ENCODE results near the gene GIGYF2. TPM values are rescaled to one million over a fixed set of nuclear protein-coding genes. Genes with fewer than 3 reads are reported as not detected.

Gene GIGYF2
- total and polyA plus RNA-seq, 2 of the 13 experiments (the other 11 are each of a cell fraction or from before 2014, with no cell fraction given) = 44.9 to 73.5 TPM

DNA sequence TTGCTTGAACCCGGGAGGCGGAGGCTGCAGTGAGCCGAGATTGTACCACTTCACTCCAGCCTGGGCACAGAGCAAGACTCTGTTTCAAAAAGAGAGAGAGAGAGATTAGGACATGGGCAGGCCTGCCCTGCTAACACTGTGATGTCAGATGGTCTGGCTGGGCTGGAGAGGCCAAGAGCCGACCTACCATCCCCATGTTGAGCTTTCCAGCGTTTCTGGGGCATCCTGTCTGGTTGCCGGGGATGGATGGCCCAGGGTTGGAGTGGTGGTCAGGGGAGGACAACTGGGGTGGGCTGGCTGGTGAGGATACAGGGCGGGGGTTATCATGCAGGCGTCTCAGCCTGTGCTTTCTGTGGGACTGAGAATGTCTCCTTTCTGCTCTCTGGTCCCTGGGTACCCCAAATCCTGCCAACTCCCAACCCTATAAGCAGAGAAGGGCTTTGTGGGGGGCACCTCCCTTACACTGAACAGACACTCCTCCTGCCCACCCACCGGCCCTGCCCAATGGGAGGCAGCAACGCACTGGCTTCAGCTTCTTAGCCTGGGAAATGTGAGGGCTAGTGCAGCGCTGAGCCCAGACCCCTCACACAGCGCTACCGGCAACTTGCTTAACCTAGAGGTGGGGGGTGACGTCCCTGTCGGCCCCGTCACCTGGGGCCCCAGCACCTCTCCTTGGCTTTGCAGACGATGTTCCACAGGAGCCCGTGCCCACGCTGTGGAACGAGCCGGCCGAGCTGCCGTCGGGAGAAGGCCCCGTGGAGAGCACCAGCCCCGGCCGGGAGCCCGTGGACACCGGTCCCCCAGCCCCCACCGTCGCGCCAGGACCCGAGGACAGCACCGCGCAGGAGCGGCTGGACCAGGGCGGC, 178.4 kb downstream of the GIGYF2 start (continued):
- TF ChIP-seq MAFK (conservative IDR thresholded peaks at IDR 0.05 in 1 of 2, IDR thresholded peaks at IDR 0.05 in 1 of 2; ENCODE audit: low read length in 2 of 2) (no peak), HIVEP1 (CRISPR knock-in tag; IDR thresholded peaks at IDR 0.05) (no peak; the same call in 1 of the 2 replicates), IRF2 (CRISPR knock-in tag; IDR thresholded peaks at IDR 0.05) (0 out of 2 replicates have a peak, but pooled peaks have one; percentile 14), GLMP (CRISPR knock-in tag; IDR thresholded peaks at IDR 0.05; ENCODE audit: borderline replicate concordance) (no peak), ZNF691 (CRISPR knock-in tag; IDR thresholded peaks at IDR 0.05; ENCODE audit: borderline replicate concordance, low read depth) (0 out of 2 replicates have a peak, but pooled peaks have one; percentile 15), PHF8 (CRISPR knock-in tag; IDR thresholded peaks at IDR 0.05) (peak; percentile 46), FOXO4 (CRISPR knock-in tag; conservative IDR thresholded peaks at IDR 0.05) (no peak), SRF (IDR thresholded peaks at IDR 0.05; ENCODE audit: low read depth, low read length) (no peak), SMARCC2 (IDR thresholded peaks at IDR 0.05) (no peak), ZNF274 (CRISPR knock-in tag; IDR thresholded peaks at IDR 0.05) (peak; percentile 70; the same call in 1 of the 2 replicates), ZNF382 (CRISPR knock-in tag; IDR thresholded peaks at IDR 0.05; ENCODE audit: borderline replicate concordance) (no peak), AGO1 (IDR thresholded peaks at IDR 0.05; ENCODE audit: low read depth, low read length, poor library complexity, severe bottlenecking) (no peak), REPIN1 (CRISPR knock-in tag; IDR thresholded peaks at IDR 0.05; ENCODE audit: borderline replicate concordance, low read depth) (no peak), FOXM1 (CRISPR knock-in tag; IDR thresholded peaks at IDR 0.05) (no peak), ZNF784 (CRISPR knock-in tag; IDR thresholded peaks at IDR 0.05; ENCODE audit: borderline replicate concordance) (no peak), ZFP36L1 (CRISPR knock-in tag; IDR thresholded peaks at IDR 0.05) (no peak), CENPT (CRISPR knock-in tag; IDR thresholded peaks at IDR 0.05; ENCODE audit: low read depth) (no peak), ZNF24 (IDR thresholded peaks at IDR 0.05) (no peak), TIGD3 (CRISPR knock-in tag; IDR thresholded peaks at IDR 0.05; ENCODE audit: borderline replicate concordance) (no peak)
- TF ChIP-seq, protein P1, sequence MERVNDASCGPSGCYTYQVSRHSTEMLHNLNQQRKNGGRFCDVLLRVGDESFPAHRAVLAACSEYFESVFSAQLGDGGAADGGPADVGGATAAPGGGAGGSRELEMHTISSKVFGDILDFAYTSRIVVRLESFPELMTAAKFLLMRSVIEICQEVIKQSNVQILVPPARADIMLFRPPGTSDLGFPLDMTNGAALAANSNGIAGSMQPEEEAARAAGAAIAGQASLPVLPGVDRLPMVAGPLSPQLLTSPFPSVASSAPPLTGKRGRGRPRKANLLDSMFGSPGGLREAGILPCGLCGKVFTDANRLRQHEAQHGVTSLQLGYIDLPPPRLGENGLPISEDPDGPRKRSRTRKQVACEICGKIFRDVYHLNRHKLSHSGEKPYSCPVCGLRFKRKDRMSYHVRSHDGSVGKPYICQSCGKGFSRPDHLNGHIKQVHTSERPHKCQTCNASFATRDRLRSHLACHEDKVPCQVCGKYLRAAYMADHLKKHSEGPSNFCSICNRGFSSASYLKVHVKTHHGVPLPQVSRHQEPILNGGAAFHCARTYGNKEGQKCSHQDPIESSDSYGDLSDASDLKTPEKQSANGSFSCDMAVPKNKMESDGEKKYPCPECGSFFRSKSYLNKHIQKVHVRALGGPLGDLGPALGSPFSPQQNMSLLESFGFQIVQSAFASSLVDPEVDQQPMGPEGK (CRISPR knock-in tag; IDR thresholded peaks at IDR 0.05) = peak; percentile 19
